NCI-H187 treated with DMSO at 0.1 percent for 48 hours (cell line): ENCODE data around the gene CSH2.
"Not testable (repeated sequence)": the region's sequence is repeated elsewhere in the genome, so short reads cannot be mapped to it uniquely, and the experiment has no call there.

ENCODE experiments used
- DNase-seq: peaks from one replicate; lab custom pipeline; 2025; lab: John Stamatoyannopoulos, UW

The CSH2 gene

GRCh38 chr17:63873577-63873976 is at the start of gene CSH2:
TSS of gene CSH2 (minus strand) at chr17:63873677. CDS start at chr17:63873614, 63 bp downstream.
- not testable (repeated sequence) for DNase-seq

GRCh38 chr17:63922402-63922801 is 48.9 kb upstream of the CSH2 start:
- not testable (repeated sequence) for DNase-seq

GRCh38 chr17:63920779-63921178 is 47.3 kb upstream of the CSH2 start:
- not testable (repeated sequence) for DNase-seq

GRCh38 chr17:63920050-63920449 is 46.6 kb upstream of the CSH2 start:
- DNase-seq = not testable (repeated sequence)

- DNase-seq = no peak
Measured at GRCh38 chr17:63919311-63919723, 45.8 kb upstream of the CSH2 start.

GRCh38 chr17:63918789-63919305 is 45.4 kb upstream of the CSH2 start, which contains the start of gene GH1:
TSS of gene GH1 (minus strand) at chr17:63918839. CDS start at chr17:63918776, 63 bp downstream.
- DNase-seq = not testable (repeated sequence)

GRCh38 chr17:63918305-63918704 is 44.8 kb upstream of the CSH2 start:
- DNase-seq = no peak

- DNase-seq = no peak
Measured at GRCh38 chr17:63917646-63918045, 44.2 kb upstream of the CSH2 start.

- not testable (repeated sequence) for DNase-seq
Measured at GRCh38 chr17:63917206-63917605, 43.7 kb upstream of the CSH2 start.

- DNase-seq = no peak
Measured at GRCh38 chr17:63916566-63917185, 43.2 kb upstream of the CSH2 start.

GRCh38 chr17:63915753-63916152 is 42.3 kb upstream of the CSH2 start:
- not testable (repeated sequence) for DNase-seq

GRCh38 chr17:63914471-63914870 is 41.0 kb upstream of the CSH2 start:
- DNase-seq = no peak

- no peak for DNase-seq
Measured at GRCh38 chr17:63911657-63912100, 38.2 kb upstream of the CSH2 start.

- DNase-seq = no peak
Measured at GRCh38 chr17:63911041-63911635, 37.7 kb upstream of the CSH2 start, which contains the start of gene CSHL1. TSS of gene CSHL1 (minus strand) at chr17:63911258. CDS start at chr17:63911196, 62 bp downstream.

- no peak for DNase-seq
Measured at GRCh38 chr17:63910096-63910495, 36.6 kb upstream of the CSH2 start.

- not testable (repeated sequence) for DNase-seq
Measured at GRCh38 chr17:63909586-63909985, 36.1 kb upstream of the CSH2 start.

GRCh38 chr17:63907161-63907778 is 33.8 kb upstream of the CSH2 start:
- DNase-seq = not testable (repeated sequence)

GRCh38 chr17:63904796-63905195 is 31.3 kb upstream of the CSH2 start:
- not testable (repeated sequence) for DNase-seq

GRCh38 chr17:63903787-63904201 is 30.3 kb upstream of the CSH2 start:
- DNase-seq = not testable (repeated sequence)

GRCh38 chr17:63901971-63902370 is 28.5 kb upstream of the CSH2 start:
- not testable (repeated sequence) for DNase-seq

GRCh38 chr17:63898899-63899798 is 25.7 kb upstream of the CSH2 start:
- not testable (repeated sequence) for DNase-seq
